Brain microvascular endothelial cell (primary cell): ENCODE results near the gene CNTNAP2.

Experiments used
- DNase-seq: peaks from one replicate; pipeline ENCODE4 v3.0.0-alpha.2; 2020
- H3K27ac ChIP-seq: fragments of 250-450 bp; sonication (Bioruptor Pico); 2 replicates; pipeline ENCODE4 v1.5.1; 2020; ENCODE audit warnings: mild to moderate bottlenecking, moderate library complexity
- H3K27me3 ChIP-seq: fragments of 250-450 bp; sonication (Bioruptor Pico); replicated peaks from 2 replicates; pipeline ENCODE4 v1.5.1; 2020; ENCODE audit warnings: mild to moderate bottlenecking
- H3K36me3 ChIP-seq: fragments of 250-450 bp; sonication (Bioruptor Pico); replicated peaks from 2 replicates; pipeline ENCODE4 v1.5.1; 2020; ENCODE audit warnings: mild to moderate bottlenecking
- H3K4me3 ChIP-seq: 2 replicates; pipeline ENCODE4 v1.5.1; 2011; ENCODE audit warnings: low read depth, mild to moderate bottlenecking, control low read depth, low read length, moderate library complexity
- in situ Hi-C: cut with HindIII; loops from 2 replicates; pipeline ENCODE4 v1.10.0; 2017; ENCODE audit warnings: low sequenced_read_pairs, low pct_ligation_motif_present
- TF ChIP-seq, protein P1 (sequence below): IDR thresholded peaks from 2 replicates; pipeline ENCODE4 v1.5.1; 2011; ENCODE audit warnings: low read depth, mild to moderate bottlenecking, moderate library complexity, low read length, control low read depth, inconsistent platforms; ENCODE audit errors: missing control alignments

The CNTNAP2 gene

DNA sequence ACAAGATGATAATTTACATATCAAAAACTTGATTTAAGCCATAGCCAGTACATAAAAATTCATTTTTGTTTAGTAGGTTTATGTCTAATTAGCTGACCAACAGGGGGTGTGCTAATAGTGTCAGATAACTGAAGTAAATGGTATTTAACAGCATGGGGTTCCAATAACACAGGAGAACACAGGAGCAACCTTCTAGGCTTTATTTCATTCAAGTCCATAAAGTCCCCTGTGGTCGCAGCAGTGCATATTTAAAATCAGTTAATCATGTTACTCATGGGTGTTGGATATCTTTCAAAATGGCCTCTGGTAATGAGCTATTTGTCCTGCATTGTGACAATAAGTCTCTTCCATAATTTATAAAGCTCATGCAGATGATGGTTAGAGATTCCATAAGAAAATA, 238.6 kb downstream of the CNTNAP2 start:
- in situ Hi-C loops = no loop called here
- TF ChIP-seq, protein P1, sequence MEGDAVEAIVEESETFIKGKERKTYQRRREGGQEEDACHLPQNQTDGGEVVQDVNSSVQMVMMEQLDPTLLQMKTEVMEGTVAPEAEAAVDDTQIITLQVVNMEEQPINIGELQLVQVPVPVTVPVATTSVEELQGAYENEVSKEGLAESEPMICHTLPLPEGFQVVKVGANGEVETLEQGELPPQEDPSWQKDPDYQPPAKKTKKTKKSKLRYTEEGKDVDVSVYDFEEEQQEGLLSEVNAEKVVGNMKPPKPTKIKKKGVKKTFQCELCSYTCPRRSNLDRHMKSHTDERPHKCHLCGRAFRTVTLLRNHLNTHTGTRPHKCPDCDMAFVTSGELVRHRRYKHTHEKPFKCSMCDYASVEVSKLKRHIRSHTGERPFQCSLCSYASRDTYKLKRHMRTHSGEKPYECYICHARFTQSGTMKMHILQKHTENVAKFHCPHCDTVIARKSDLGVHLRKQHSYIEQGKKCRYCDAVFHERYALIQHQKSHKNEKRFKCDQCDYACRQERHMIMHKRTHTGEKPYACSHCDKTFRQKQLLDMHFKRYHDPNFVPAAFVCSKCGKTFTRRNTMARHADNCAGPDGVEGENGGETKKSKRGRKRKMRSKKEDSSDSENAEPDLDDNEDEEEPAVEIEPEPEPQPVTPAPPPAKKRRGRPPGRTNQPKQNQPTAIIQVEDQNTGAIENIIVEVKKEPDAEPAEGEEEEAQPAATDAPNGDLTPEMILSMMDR = no peak

DNA sequence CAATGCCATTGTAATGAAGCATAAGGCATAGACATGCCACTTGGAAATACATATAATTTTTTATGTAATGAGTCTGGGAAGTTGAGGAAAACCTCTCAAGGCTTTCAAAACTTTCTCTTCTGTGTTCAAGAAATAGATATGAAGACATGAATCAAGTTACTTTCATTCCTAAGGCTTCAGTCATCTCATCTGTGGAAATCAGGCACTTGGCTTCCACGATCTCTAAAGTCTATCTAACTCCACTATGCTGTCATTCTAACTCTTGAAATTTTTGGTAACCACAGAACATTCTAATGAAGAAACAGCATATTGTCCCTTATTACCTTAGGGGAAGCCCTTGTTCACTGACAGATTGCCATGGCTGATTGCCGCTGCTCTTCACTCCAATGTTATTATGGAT, 242.6 kb downstream of the CNTNAP2 start:
- Histone ChIP-seq H3K4me3 (no peak overlapping the region), H3K27me3 (no peaks in the 10 kb centered on the region), H3K36me3 (no peaks in the 10 kb centered on the region), H3K27ac (no peak overlapping the region)
- TF ChIP-seq, protein P1 = no peak
- in situ Hi-C loops = no loop called here
- peak; percentile 9 for DNase-seq

More for the DNA sequence above, 238.6 kb downstream of the CNTNAP2 start:
- H3K36me3 ChIP-seq = no peaks in the 10 kb centered on the region
- H3K27ac ChIP-seq = no peak overlapping the region
- H3K27me3 ChIP-seq = no peaks in the 10 kb centered on the region
- DNase-seq = no peak
- no peak overlapping the region for H3K4me3 ChIP-seq

DNA sequence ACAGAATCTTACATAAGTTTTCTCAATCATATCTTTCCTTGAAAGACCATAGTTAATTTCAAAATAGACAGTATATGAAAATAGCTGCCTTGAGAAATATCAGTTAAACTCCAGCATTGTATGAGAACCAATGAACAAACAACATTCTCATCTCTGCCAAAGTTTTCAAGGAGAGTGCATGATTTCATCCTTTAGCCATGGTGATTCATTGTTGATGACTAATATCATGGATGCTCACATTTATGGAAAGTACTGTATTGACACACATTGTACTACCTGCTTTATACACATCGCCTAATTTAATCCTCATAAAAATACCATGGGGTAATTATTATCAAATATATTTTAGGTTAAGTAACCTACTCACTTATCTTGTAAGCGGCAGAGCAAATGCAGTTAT, 250.3 kb downstream of the CNTNAP2 start:
- TF ChIP-seq, protein P1 = no peak
- no peak overlapping the region for H3K27ac ChIP-seq
- no peaks in the 10 kb centered on the region for H3K36me3 ChIP-seq
- in situ Hi-C loops = no loop called here
- no peak overlapping the region for H3K4me3 ChIP-seq
- no peaks in the 10 kb centered on the region for H3K27me3 ChIP-seq
- DNase-seq = peak; percentile 39

DNA sequence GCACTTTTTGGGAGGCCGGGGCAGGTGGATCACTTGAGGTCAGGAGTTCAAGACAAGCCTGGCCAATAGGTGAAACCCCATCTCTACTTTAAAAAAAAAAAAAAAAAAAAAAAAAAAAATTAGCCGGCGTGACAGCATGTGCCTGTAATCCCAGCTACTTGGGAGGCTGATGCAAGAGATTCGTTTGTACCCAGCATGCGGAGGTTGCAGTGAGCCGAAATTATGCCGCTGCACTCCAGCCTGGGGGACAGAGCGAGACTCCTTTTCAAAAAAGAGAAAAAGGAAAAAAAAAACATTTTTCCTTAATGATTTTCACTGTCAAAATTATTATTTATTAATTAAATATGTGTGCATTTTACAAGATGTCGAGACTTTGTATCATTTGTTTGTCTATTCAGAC, 253.6 kb downstream of the CNTNAP2 start:
- Histone ChIP-seq H3K36me3 (no peaks in the 10 kb centered on the region), H3K27me3 (no peaks in the 10 kb centered on the region), H3K27ac (no peak overlapping the region), H3K4me3 (no peak overlapping the region)
- in situ Hi-C loops = no loop called here
- TF ChIP-seq, protein P1 = no peak
- no peak for DNase-seq

DNA sequence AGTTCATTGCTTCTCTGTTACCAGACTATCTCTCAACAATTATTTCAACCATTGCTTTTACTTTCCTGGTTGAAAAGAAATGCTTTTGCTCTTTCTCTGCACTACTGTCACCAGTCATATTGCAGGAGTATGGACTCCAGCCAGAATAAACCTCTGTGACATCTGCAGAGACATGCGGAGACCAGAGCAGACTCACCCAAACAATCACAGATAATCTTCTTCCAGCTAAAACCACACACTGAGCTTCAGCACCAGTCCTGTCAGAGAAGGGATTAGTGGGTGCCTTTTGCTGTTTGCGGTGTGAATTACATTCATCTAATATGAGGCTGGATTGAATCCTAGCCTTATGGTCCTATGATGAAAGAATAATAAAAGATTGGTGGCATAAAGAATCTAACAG, 258.6 kb downstream of the CNTNAP2 start:
- H3K4me3 ChIP-seq = no peak overlapping the region
- TF ChIP-seq, protein P1 = no peak
- no peak overlapping the region for H3K27ac ChIP-seq
- H3K36me3 ChIP-seq = no peaks in the 10 kb centered on the region
- in situ Hi-C loops = no loop called here
- peak; percentile 26 for DNase-seq
- no peaks in the 10 kb centered on the region for H3K27me3 ChIP-seq

DNA sequence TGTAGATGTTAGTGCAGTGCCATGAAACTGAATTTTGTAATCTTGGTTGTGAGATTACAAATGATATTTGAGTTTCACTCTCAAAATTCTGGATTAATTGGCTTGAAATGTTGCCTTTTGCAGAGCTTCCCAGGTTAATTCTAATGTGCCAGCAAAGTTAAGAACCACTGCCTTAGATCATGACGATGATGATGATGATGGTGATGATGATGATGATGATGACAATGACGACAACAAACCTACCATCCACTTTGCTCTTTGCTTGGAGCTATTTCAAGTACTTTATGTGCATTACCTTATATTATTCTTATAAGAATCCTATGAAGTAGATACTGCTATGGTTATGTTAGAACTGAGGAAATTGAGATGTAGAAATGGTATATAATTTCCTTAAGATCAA, 261.6 kb downstream of the CNTNAP2 start:
- TF ChIP-seq, protein P1 = no peak
- no peak for DNase-seq
- in situ Hi-C loops = no loop called here
- no peak overlapping the region for H3K4me3 ChIP-seq
- H3K36me3 ChIP-seq = no peaks in the 10 kb centered on the region
- H3K27me3 ChIP-seq = no peaks in the 10 kb centered on the region
- no peak overlapping the region for H3K27ac ChIP-seq
